ENCODE data around the gene ARHGAP44.
"Not testable (repeated sequence)": the region's sequence is repeated elsewhere in the genome, so short reads cannot be mapped to it uniquely, and the experiment has no call there.

ARHGAP44 gene

GRCh38 chr17:12815642-12816141, 26.4 kb downstream of the ARHGAP44 start:
- no peak for DNase-seq

- no peak for DNase-seq
Observed at GRCh38 chr17:12821376-12821940, 32.2 kb downstream of the ARHGAP44 start.

GRCh38 chr17:12826431-12826830, 37.1 kb downstream of the ARHGAP44 start:
- no peak for DNase-seq

- DNase-seq: no peak
Observed at GRCh38 chr17:12830777-12831247, 41.5 kb downstream of the ARHGAP44 start.

GRCh38 chr17:12831839-12832238, 42.5 kb downstream of the ARHGAP44 start:
- no peak for DNase-seq

GRCh38 chr17:12839042-12839441, 49.7 kb downstream of the ARHGAP44 start:
- no peak for DNase-seq

- no peak for DNase-seq
Observed at GRCh38 chr17:12842936-12843335, 53.6 kb downstream of the ARHGAP44 start.

GRCh38 chr17:12850996-12851395, 61.7 kb downstream of the ARHGAP44 start:
- no peak for DNase-seq

GRCh38 chr17:12851901-12852435, 62.7 kb downstream of the ARHGAP44 start:
- no peak for DNase-seq

GRCh38 chr17:12853921-12854320, 64.6 kb downstream of the ARHGAP44 start:
- no peak for DNase-seq

GRCh38 chr17:12856416-12856815, 67.1 kb downstream of the ARHGAP44 start:
- no peak for DNase-seq

- DNase-seq: no peak
Observed at GRCh38 chr17:12857592-12857991, 68.3 kb downstream of the ARHGAP44 start.

GRCh38 chr17:12859520-12859919, 70.2 kb downstream of the ARHGAP44 start:
- no peak for DNase-seq

GRCh38 chr17:12865769-12866168, 76.5 kb downstream of the ARHGAP44 start:
- no peak for DNase-seq

GRCh38 chr17:12866244-12866643, 76.9 kb downstream of the ARHGAP44 start:
- DNase-seq: peak; percentile 26

- DNase-seq: peak; percentile 22
Observed at GRCh38 chr17:12867726-12868125, 78.4 kb downstream of the ARHGAP44 start.

- not testable (repeated sequence) for DNase-seq
Observed at GRCh38 chr17:12873415-12874125, 84.3 kb downstream of the ARHGAP44 start.

- DNase-seq: no peak
Observed at GRCh38 chr17:12877953-12878669, 88.8 kb downstream of the ARHGAP44 start.

GRCh38 chr17:12879096-12879495, 89.8 kb downstream of the ARHGAP44 start:
- DNase-seq: peak; percentile 7

GRCh38 chr17:12883472-12883871, 94.2 kb downstream of the ARHGAP44 start:
- no peak for DNase-seq

- DNase-seq: no peak
Observed at GRCh38 chr17:12887088-12887487, 97.8 kb downstream of the ARHGAP44 start.

- DNase-seq: peak; percentile 72
Observed at GRCh38 chr17:12896180-12896785, 107.0 kb downstream of the ARHGAP44 start.

GRCh38 chr17:12898110-12898509, 108.8 kb downstream of the ARHGAP44 start:
- no peak for DNase-seq
